LNCAP (cell line): Measurements from ENCODE around the gene PHACTR1.

Source experiments
- TF ChIP-seq, protein P1 (sequence below): fragments of 450-650 bp; IDR thresholded peaks from 2 replicates; pipeline ENCODE4 v1.5.1; 2017; ENCODE audit warnings: mild to moderate bottlenecking

Gene PHACTR1

DNA sequence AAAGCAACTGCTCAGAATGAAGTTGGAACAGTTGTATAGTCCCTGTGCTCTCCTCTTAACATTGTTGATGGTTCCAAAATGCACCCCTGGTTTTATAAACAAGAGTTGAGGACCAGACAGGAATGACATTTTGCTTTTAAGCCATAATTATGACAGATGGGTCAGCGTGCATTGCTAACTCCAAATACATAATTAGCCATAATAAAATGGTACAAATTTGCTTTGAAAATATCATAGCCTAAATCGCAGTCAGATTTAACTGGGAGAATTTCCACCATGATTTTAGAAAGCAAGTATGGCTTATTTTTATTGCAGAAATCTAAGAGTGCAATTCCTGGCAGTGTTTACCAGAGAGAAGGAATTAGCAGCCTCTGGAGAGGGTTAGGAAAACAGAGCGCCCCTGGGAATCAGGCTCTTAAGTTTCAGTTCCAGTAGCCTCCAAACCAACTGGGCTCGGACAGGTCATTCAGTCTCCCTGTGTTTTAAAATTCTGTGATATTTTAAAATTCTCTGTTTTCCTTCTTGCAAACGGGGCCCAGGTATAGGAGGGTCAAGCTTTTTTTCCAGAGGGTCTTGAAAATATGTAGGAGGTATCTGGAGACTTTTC is 309.4 kb downstream of the PHACTR1 start:
- TF ChIP-seq, protein P1, sequence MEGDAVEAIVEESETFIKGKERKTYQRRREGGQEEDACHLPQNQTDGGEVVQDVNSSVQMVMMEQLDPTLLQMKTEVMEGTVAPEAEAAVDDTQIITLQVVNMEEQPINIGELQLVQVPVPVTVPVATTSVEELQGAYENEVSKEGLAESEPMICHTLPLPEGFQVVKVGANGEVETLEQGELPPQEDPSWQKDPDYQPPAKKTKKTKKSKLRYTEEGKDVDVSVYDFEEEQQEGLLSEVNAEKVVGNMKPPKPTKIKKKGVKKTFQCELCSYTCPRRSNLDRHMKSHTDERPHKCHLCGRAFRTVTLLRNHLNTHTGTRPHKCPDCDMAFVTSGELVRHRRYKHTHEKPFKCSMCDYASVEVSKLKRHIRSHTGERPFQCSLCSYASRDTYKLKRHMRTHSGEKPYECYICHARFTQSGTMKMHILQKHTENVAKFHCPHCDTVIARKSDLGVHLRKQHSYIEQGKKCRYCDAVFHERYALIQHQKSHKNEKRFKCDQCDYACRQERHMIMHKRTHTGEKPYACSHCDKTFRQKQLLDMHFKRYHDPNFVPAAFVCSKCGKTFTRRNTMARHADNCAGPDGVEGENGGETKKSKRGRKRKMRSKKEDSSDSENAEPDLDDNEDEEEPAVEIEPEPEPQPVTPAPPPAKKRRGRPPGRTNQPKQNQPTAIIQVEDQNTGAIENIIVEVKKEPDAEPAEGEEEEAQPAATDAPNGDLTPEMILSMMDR: no peak

DNA sequence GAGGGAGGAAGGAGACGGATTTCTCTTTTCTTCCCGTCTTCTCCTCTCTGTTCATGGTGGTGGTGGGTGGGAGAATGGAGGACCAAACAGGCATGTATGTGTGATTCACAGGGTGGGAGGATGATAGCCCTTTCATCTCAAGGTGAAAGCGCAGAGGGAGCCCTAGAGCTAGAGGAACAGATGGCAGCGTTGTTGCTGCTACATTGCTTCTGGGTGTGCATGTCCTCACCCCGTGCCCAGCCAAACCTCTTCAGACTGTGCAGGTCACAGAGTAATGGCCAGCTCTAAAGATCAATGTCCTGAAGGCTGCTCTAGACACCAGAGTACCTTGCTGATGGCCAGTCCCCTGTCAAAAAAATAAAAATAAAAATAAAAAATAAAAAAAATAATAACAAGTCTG is 310.0 kb downstream of the PHACTR1 start:
- TF ChIP-seq, protein P1: no peak

DNA sequence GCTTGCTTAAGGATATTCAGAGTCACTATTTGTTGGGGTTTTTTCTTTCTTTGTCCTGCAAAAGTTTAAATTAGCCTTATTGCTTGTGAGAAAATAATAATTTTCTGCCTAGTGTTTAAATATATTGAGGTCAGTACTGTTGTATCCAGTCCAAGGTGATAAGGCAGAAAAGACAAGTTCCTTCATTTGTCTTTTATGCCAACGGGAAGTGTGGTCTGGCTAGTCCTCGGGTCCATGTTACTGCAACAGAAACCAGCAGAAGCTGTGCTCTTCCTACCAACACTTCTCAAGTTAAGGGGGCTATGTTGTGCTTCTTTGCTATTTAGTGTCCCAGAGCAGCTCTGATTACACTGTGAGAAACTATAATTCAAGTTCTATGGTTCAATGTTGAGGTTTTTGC is 310.6 kb downstream of the PHACTR1 start:
- TF ChIP-seq, protein P1: no peak

DNA sequence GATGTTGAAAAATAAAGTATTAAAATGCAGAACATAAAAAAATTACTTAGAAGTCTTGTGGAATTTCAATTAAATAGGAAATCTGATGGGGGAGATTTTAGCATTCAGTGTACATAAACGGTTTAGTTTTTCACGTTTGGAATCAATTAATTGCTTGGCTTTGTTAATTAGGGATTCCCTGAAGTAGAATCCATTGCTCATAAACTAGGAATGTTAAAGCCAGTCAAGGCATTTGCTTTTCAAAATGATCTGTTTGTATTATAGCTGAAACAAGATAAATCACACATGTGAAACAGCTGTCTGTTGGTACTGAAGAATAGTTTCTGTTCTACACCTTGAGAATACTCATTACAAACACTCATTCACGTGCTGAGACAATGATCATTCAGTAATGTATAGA is 313.8 kb downstream of the PHACTR1 start:
- TF ChIP-seq, protein P1: no peak

DNA sequence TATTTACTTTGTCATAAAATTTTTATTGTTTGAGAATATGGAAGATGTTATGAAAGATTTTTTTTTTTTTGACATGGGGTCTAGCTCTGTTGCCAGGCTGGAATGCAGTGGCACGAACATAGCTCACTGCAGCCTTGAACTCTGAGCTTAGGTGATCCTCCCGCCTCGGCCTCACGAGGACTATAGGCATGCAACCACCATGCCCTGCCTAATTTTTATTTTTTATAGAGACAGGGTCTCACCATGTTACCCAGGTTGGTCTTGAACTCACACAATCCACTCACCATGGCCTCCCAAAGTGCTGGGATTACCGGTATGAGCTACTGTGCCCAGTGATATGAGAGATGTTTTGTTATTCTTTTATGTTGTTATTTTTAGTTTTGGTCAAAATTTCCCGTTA is 316.0 kb downstream of the PHACTR1 start:
- TF ChIP-seq, protein P1: no peak

DNA sequence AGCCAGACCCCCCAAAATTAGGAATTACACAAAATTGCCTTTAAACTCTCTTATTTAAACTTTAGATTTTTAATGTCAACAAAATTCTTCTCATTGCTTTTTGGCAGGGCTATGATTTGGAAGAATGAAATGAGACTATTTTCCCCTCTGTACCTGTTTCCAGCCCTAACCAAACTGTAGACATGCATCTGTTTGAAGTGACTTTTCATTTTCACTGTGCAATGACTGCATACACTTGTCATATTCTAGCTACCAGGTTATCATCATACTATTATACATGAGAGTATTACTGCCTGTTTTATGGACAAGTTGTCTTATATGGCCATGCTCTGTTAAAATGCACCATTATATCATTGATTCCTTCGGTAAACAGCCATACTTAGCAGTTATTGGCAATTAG is 316.6 kb downstream of the PHACTR1 start:
- TF ChIP-seq, protein P1: no peak

DNA sequence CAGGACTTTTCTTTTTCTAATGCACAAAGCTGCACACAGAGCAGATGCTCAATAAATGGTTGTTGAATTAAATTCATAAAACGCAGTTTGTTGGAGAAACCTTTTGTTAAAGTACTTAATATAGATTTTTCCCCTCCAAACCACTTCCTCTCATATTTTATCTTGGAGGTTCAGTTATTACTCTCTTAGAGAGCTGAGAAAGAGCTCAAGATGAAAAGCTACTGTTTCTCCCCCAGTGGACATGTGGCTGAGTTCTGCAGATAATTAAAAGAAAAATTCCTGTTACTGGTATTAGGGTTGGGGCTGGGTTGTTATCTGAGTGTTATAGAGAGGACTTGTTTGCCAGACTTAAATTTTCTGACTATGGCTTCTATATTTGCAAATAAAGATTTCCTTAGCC is 317.7 kb downstream of the PHACTR1 start:
- TF ChIP-seq, protein P1: no peak

DNA sequence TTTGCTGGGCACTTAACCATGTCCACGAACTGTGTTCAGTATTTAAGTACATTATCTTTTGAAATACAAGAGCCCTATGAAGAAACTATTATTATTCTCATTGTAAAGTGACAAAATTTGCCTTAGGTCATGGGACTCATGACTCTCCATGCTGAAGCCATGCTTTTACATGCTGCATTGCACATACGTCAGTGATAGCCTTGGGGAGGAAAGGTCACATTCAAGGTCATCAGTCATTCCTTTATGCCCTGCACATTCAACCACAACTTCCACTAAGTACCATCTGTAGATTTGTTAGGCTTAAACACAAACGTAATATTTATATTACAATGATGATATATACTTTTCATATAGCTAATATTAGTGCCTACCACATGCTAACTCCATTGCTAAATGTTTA is 319.0 kb downstream of the PHACTR1 start:
- TF ChIP-seq, protein P1: no peak
